Measurements from ENCODE around the gene SLC16A3.

- TF ChIP-seq CTCF (IDR thresholded peaks at IDR 0.05) = no peak
- no peak for TF ChIP-seq JUND (IDR thresholded peaks at IDR 0.05)
- TF ChIP-seq POLR2AphosphoS5 (IDR thresholded peaks at IDR 0.05; ENCODE audit: low read depth, low read length) = no peak; the same call in 1 of the 2 replicates
- no peak for TF ChIP-seq RFX5 (IDR thresholded peaks at IDR 0.05; ENCODE audit: low read length)
Observed at GRCh38 chr17:82216301-82217119, 12.3 kb upstream of the SLC16A3 start.

Data from SK-N-SH (cell line).